GM18519 (cell line): ENCODE results near the gene ENTPD1.
A peak's percentile ranks its signal among the peaks of the same experiment; 100 is the strongest.
"Not testable (repeated sequence)": the region's sequence is repeated elsewhere in the genome, so short reads cannot be mapped to it uniquely, and the experiment has no call there.

Experiments
- ATAC-seq: cut with Tn5 transposase; IDR thresholded peaks from one replicate; pipeline ENCODE4 v1.9.1; 2021; ENCODE audit warnings: mild to moderate bottlenecking, moderate library complexity; ENCODE audit not compliant: unreplicated experiment, low FRiP score

Gene ENTPD1

DNA sequence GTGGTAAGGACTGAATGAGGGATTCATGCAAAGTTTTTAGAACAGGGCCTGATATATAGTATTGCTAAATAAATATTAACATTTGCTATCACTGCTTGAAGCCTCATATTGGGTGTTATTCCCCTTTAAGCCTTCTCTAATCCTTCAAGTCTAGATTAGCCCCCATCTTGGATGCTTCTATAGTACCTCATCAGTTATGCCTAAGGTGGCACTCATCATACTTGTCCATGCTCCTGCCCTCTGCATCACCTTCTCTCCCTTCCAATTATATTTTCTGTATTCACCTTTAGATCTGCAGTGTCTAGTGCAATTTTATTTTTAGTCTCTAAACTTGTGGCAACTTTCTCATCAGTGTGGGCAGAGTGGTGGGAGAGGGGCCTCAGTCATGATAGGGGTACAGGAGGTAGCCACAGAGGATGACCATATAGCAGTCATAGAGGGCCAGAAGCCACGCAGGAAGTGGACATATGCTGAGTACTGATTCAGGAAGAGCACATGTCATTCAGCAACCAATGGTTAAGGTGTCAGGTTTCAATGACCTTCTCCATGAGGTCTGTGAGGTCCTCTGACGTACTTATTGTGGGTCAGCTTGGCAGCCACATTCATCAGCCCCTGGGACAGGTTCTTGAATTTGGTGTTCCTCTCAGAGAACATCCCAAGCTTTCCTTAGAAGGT, 2.5 kb downstream of the ENTPD1 start:
- peak; percentile 28 for ATAC-seq

DNA sequence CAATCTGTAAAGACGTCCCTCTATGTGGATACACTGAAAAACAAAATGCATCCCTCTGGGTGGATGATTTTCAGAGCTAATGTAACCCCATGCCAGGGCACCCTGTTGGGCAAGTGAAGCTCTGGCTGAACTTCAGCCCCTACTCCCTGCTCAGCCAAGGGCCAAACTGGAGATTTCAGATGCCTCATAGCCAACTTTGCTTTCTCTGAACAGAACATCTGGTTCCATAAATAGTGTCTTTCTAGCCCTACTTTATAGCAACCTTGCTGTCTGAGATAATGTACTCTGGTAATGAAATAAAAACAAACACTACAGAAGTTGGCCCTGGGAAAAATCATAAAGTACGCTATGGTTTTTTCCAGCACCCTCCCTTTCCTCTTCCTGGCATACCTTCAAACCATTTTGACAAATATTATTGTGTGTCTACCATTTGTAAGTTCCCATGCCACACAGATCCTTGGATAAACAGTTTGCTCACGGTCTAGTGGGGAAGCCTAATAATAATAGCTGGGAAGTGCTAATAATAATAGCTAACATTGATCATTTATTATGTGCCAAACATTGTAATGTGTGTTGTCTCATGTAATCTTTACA, 3.4 kb downstream of the ENTPD1 start:
- no peak for ATAC-seq

DNA sequence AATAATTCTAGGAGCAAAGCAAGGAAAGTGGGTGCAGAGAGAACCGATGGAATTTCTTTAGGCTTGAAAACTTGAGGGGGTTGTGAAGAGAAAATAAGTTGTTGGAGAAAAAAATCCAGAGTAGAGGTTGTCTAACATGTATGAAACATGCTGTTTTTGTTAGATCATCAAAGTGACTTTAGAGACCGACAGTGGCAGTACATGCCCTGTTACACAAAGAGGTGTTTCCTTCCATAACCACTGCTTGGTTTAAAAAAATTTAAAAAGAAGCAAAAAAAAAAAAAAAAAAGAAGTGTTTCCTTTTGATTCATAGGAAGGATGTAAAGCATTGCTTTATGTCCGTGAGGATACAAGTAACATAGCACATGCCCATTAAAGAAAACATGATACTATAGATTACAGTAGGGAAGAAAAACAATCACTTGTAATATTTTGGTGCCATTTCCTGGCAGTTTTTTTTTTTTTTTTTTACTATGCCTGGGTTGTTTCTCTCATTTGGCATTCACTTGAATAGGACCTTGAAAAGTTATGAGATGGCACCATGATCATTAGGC, 6.1 kb downstream of the ENTPD1 start:
- ATAC-seq = no peak

DNA sequence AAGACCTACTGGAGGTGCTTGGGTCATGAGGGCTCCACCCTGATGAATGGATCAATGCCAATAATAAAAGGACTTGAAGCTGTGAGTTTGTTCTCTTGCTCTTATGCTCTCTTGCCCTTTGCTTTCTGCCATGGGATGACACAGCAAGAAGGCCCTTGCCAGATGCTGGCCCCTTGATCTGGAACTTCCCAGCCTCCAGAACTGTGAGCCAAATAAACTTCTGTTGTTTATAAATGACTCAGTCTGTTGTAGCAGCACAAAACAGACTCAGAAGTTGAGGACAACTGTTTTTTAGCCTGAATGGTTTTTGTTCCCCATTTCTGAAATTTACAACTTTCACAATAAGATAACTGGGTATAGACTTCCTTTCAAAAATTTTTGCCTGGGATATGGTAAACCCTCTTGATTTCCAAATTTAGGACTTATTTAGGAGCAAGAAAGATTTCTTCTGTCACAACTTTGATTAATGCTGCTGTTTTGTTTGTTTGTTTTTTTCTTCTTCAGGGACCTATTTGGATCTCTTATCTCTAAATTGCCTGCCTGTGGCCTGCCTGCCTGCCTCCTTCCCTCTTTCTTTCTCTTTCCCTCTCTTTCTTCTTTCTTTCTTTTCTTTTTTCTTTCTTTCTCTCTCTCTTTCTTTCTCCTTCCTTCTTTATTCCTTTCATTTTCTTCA, 12.1 kb downstream of the ENTPD1 start:
- ATAC-seq = peak; percentile 80

DNA sequence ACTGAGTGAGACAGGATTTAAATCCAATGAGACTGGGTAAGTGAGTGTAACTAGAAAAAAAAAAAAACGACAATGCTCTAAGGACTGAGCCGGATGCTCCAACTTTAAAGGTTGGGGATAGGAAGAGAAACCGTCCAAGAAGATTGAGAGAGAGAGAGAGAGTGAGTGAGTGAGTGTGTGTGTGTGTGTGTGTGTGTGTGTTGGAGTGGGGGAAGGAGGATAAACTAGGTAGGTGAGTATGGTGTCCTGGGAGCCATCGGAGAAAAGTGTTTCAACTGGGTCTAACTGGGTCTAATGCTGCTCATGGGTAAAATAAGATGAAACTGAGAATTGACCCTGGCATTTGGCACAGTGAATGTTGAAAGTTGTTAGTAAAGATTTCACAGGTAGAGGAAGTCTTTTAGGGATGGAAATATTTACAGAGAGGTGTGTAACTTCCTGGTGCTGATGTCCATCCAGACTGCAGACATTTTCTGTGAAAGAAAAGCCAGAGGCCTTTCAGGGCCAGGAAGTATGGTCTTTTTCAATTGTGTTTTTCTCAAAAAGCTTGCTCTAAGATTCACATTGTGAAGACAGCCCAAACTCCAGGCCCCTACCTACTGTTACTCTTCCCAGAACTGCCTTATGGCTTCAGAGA, 14.2 kb downstream of the ENTPD1 start:
- ATAC-seq = no peak

DNA sequence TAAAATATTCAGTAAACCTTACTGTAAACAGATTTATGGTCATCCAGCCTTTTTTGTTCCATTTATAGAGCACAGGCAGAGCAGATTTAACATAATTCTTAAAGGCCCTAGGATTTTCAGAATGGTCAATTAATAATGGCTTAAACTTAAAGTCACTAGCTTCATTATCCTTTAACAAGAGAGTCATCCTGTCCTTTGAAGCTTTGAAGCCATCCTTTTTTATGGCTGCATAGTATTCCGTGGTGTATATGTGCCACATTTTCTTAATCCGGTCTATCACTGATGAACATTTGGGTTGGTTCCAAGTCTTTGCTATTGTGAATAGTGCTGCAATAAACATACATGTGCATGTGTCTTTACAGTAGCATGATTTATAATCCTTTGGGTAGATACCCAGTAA, 17.5 kb downstream of the ENTPD1 start:
- not testable (repeated sequence) for ATAC-seq

DNA sequence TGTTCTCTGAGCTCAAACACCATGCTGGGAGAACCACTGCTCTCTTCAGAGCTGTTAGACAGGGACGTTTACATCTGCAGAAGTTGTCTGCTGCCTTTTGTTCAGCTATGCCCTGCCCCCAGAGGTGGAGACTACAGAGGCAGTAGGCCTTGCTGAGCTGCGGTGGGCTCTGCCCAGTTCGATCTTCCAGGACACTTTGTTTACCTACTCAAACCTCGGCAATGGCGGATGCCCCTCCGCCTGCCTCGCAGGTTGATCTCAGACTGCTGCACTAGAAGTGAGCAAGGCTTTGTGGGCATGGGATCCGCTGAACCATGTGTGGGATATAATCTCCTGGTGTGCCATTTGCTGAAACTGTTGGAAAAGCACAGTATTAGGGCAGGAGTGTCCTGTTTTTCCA, 21.7 kb downstream of the ENTPD1 start:
- ATAC-seq = not testable (repeated sequence)

DNA sequence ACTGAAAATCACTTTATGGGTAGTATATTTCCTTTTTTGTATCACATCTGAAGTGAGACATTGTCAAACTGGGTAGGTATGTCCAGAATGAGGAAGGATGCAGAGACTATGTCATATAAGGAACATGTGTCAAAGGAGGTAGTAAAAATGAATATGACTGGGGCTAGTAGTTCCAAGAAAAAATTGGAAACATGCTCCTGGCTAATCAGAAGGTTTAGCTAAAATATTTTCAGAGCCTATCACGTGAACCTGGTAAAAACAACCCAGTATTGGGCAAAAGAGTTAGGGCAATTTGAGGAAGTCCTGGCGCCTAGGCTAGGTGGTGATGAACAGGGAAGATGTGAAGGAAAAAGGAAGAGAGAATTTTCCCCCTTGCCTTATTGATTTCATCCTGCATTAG, 26.4 kb downstream of the ENTPD1 start:
- no peak for ATAC-seq

DNA sequence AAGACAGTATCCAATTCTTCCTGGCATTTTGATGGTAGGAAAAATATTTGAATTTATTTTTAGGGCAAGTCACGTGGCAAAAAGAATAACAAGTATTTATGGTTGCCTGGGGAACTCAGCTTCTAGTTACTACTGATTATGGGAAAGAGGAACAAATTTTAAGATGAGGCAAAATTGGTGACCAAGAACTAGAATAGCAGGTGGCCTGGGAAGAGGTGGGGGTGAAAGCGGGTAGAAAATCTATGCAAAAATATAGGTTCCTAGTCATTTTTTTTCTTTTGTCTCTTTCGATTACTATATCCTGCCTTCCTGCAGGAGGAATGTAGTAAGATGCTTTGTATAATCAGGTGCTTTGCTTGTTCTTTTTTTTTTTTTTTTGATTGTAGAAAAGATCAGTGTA, 27.8 kb downstream of the ENTPD1 start:
- ATAC-seq = peak; percentile 32

DNA sequence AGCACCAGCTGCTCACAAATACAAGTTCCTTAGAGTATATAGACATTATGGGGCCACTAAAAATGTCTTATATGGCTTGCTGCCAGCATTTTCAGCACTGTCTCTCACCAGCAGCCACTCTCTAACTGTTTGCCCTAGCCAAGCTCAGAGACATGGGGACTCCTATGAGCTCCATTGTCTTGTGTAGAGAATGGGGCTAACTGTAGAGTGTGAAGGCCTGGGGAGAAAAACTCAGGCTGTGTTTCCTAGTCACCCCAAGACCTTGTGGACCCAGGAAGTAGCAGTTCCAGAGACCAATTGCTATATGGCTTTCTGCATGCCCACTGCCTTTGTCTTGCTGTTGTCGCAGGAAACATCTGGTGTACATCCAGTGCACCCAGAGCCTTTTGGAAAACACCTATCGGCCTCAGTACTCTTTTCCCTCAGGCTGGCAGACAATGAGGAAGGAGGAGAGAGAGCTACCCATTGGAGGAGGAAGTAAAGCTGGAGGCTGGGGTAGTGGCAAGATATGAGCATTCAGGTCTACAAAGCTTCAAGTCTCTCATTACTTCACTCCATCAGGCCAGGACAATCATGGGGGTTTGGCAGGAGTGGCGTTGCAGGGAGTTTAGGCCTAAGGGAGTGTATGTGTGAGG, 28.4 kb downstream of the ENTPD1 start:
- peak; percentile 18 for ATAC-seq

DNA sequence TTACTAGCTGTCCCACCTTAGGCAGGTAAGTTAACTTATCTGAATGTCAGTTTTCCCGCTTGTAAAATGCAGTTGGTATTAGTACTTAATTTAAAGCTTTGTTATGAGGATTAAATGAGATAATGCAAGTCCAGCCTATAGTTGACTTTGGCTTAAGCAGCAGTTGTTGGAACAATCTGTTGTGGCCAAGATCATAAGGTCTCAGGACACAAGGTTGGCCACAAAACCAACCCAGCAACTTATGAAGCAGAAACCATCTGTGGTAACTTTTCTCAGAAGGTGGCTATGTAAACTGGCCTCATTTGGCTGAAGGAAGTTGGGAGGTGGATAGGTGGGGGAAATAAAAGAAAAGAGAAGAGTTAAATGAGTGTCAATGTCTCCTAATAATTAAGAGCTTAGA, 29.4 kb downstream of the ENTPD1 start:
- ATAC-seq = no peak

DNA sequence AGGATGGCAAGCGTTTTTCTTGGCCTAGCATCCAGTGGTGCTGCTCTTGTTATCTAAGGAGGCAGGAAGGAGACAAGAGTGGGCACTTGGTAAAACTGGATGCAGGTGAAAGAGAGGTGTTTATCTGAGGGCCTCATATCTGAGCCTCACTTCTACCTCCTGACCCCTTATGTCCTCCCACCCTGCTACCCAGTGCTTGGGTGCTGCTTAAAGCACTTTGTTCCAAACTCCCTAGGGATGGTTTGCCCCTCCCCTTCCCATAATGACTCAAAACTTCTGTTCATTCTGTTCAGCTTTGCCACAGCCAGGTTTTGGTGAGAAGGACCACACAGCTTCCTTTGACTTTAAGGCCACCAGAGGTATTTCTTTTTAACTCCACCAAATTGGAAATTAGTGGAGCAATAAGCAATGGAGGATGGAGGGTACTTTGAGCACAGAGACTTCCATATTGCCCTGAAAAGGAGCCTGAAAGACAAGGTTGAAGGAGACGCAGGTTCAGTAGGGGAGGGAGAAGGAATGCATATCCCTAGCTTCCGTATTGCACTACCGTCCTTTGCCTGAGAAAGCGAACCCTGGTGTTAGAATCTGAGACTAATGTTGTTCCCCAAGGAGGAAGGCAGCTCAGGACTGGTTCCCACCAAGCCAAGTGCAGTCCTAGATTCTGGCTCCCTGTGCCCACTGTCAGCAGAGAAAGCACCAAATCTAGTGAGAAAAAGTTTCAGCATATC, 30.1 kb downstream of the ENTPD1 start:
- no peak for ATAC-seq

DNA sequence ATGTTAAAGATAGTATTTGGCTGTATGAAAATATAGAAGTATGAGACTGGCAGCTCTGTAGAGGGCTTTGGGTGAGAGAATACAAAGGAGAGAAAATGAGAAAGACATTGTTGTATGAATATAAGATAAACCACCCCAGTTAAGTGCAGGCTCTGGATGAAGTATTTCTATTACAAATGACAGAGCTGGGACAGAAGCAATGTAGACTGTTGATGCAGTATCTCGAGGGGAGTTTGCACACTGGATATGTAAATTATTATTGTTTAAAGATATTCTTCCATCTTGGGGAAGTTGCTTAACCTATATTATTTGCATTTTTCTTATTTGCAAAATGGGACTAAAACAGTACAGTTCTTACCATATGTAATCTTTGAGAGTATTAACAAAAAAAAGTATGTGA, 31.5 kb downstream of the ENTPD1 start:
- ATAC-seq = no peak

DNA sequence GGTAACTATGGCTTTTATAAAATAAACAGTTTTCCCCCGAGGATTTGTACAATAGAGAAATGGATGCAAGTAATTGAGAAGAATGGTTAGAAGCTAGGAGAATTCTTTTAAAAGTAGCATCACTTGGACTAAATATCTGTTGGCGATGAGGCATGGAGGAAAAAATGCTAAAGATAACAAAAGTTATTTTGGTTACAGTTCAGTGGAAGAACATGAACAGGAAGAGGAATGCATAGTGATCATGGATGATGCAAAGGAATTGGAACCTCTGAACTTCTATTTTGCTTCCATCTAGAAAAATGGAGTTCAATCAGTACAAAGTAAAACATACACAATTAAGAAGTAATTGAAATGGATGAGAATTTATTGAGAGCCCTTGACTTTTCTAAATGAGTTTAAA, 32.9 kb downstream of the ENTPD1 start:
- ATAC-seq = no peak

DNA sequence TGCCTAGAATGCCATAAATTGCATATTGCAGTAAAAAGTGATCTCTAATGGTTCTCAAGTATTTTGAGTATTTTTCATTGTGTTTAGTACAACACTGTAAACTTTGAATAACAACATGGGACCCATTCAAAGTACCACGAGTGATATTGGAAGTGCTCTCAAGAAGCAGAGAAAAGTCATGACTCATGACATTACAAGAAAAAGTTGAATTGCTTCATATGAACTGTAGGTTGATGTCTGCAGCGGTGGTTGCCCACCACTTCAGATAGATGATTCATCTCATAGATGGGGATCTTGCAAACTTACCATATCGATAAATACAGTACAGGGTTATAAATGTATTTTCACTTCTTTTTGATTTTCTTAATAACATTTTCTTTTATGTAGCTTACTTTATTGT, 33.9 kb downstream of the ENTPD1 start:
- ATAC-seq = peak; percentile 29

DNA sequence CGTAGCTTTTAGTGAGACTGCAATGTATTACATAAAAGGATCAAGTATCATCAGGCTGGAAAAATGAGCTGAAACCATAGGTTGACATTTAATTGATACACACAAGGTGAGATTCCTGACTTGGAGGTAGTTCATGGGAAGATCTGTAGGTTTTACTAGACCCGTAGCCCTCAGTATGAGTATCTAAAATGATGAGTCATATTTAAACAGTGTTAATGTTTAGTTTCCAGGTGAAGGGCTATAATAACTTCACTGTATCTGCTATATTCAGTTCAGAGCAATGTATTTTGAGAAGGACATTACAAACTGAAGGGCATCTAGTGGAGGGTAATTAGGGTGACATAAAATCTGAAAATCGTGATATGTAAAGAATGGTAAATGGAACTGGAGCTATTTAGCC, 35.0 kb downstream of the ENTPD1 start:
- ATAC-seq = peak; percentile 39

DNA sequence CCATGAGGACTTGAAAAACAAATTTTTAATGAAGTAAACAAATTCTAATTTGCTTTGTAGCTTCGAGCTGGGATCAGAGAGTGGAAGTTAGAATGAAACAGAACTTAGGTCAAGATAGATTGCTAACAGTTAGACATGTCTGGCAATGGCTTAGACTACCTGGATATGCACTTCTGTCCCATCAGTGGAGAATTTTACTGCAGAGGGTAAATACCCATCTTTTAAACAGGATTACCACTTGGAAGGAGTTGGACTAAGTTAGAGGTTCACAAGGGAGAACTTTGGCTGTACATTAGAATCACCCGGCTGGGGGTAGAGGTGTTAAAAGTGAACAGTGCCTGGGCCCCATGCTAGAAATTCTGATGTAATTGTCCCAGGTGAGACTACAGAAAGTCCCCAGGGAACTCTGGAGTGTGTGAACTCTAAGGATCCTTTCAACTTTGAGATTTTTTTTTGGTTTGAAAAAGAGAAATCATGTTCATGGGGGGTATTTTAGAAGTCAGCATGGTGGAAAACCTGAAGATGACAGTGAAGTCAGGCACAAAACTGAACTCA, 35.5 kb downstream of the ENTPD1 start:
- ATAC-seq = no peak

DNA sequence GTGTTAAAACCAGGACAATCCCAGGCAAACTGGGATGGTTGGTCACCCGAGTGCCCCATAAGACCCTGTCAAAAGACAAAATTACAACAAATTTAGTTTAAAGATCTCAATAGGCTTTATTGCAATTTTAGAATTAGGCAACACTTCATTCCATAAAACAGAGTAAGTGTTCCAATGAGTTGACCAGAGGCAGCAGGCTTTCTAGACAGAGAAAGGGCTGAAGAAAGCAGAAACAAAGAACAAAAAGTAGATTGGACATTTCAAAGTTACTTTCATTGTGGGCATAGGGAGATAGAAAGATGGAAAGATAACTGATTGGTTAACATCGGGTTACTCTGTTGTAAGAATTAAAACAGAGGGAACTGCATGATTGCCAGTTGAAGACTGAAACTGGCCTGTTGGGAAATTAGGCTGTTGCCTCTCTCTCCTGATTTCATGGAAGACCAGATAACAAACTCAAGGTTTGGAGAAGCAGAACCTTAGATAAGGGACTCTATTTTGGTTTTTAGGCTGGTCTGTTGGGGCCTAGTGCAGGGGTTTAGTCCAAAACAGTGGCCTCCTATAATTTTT, 36.3 kb downstream of the ENTPD1 start:
- no peak for ATAC-seq

DNA sequence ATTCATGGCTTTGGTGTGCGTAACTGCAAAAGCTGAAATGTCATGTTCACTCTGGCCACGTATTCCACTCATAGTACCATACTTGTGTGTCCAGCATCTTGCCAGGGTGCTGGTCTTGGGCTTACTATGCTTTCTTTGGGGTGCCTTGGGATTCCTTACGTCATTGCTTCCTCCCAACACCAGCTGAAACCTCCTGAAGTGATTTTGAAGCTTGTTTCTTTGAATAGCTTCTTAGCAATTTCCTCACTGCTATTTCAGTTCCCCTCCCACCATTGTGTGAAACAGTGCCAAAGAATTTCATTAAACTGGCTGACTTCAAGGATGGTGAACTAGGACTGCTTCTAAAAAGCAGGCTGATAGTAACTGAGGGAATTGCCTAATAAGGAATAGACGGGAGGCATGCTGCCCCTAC, 36.9 kb downstream of the ENTPD1 start:
- no peak for ATAC-seq
